ENCODE data around the gene PRDM16.

DNA sequence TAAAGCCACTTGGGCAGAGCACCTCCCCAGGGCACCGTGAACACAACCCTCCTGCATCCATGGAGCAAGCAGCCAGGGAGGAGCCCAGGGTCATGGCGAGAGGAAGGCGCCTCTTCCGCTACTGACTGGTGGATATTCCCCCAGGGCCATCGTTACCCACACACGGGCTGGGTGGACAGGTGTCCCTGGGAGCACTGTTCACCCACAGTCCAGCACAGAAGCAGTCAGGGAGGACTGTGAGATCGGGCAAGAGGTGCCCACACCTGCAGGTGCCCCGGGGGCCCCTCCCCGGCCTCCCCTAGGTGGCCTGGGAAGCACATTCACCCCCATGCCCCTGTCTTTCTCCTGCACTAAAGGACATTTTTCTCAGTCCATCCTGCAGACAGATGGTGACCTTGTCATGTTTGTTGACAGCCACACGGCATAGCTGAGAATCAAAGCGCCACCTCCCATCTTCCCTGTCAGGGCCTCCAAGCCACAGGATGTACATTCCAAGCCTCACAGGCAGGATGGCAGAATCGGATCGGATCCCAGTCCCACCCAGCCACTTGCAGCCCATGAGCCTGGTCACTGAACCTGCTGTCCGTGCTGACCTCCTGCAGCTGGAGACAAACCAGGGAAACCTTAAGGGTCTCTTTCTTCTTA lies 160.2 kb downstream of the PRDM16 start:
- TF ChIP-seq, protein P1, sequence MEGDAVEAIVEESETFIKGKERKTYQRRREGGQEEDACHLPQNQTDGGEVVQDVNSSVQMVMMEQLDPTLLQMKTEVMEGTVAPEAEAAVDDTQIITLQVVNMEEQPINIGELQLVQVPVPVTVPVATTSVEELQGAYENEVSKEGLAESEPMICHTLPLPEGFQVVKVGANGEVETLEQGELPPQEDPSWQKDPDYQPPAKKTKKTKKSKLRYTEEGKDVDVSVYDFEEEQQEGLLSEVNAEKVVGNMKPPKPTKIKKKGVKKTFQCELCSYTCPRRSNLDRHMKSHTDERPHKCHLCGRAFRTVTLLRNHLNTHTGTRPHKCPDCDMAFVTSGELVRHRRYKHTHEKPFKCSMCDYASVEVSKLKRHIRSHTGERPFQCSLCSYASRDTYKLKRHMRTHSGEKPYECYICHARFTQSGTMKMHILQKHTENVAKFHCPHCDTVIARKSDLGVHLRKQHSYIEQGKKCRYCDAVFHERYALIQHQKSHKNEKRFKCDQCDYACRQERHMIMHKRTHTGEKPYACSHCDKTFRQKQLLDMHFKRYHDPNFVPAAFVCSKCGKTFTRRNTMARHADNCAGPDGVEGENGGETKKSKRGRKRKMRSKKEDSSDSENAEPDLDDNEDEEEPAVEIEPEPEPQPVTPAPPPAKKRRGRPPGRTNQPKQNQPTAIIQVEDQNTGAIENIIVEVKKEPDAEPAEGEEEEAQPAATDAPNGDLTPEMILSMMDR (optimal IDR thresholded peaks at IDR 0.05 in 1 of 3, IDR thresholded peaks at IDR 0.05 in 1 of 3, conservative IDR thresholded peaks at IDR 0.05 in 1 of 3; ENCODE audit: extremely low read depth in 1 of 3, insufficient read depth in 2 of 3, low read length in 3 of 3) = no peak
- TF ChIP-seq EZH2 (IDR thresholded peaks at IDR 0.05; ENCODE audit: low read length) = no peak
